Upper lobe of left lung (tissue), 6 donors: ENCODE results near the gene GDAP1L1. TPM values are rescaled to one million over a fixed set of nuclear protein-coding genes. Genes with fewer than 3 reads are reported as not detected.

Experiments used
- ATAC-seq, 2 donors: fragments of 200-7000 bp; cut with Tn5 transposase; one replicate each; pipeline ENCODE4 v1.9.1; 2022; ENCODE audit warnings: mild to moderate bottlenecking in 2 of 2, moderate library complexity in 2 of 2; ENCODE audit not compliant: low FRiP score in 2 of 2
- DNase-seq, 2 donors: peaks; one replicate each; pipeline ENCODE4 v3.0.0-alpha.2; 2019 to 2020
- H3K27ac ChIP-seq, 4 donors: fragments of 200-600 bp; sonication (generic); one replicate each; pipeline ENCODE4 v1.5.1; 2016 to 2019
- H3K27me3 ChIP-seq, 4 donors: fragments of 200-600 bp; sonication (generic); one replicate each; pipeline ENCODE4 v1.5.1; 2017 to 2019
- H3K36me3 ChIP-seq, 4 donors: fragments of 200-600 bp; sonication (generic); one replicate each; pipeline ENCODE4 v1.5.1; 2016 to 2019
- H3K4me1 ChIP-seq, 4 donors: fragments of 200-600 bp; sonication (generic); one replicate each; pipeline ENCODE4 v1.5.1; 2018 to 2019
- H3K4me3 ChIP-seq, 4 donors: fragments of 200-600 bp; sonication (generic); one replicate each; pipeline ENCODE4 v1.5.1; 2017 to 2019; ENCODE audit warnings: mild to moderate bottlenecking in 2 of 4, moderate library complexity in 1 of 4
- H3K9me3 ChIP-seq, 4 donors: fragments of 200-600 bp; sonication (generic); one replicate each; pipeline ENCODE4 v1.5.1; 2018 to 2019
- EP300 ChIP-seq, 4 donors: sonication (generic); formaldehyde crosslinking; IDR thresholded peaks; one replicate each; pipeline ENCODE4 v1.5.1; 2017; ENCODE audit warnings: antibody characterized with exemption in 4 of 4, control low read depth in 2 of 4
- POLR2A ChIP-seq, 4 donors: fragments of 450-650 bp; IDR thresholded peaks; one replicate each; pipeline ENCODE4 v1.5.1; 2016 to 2017; ENCODE audit warnings: antibody characterized with exemption in 4 of 4, mild to moderate bottlenecking in 2 of 4
- POLR2AphosphoS5 ChIP-seq, 2 donors: sonication (generic); formaldehyde crosslinking; IDR thresholded peaks; one replicate each; pipeline ENCODE4 v1.5.1; 2017; ENCODE audit warnings: antibody characterized with exemption in 2 of 2
- WGBS, 2 donors: methylation state at CpG; one replicate each; pipeline ENCODE4 v1.1.5; 2017 to 2018; 5-methylcytosine and 5-hydroxymethylcytosine counted together
- total RNA-seq, 6 donors: library from RNA; depleted of rRNA in 4 of 6; stranded (reverse); fragments of >200 nt in 4 of 6; gene quantifications; one replicate each; pipeline versions ENCODE4 v1.1.0 to v1.2.1, GENCODE V29; 2016 to 2021
- TF ChIP-seq, protein P1 (sequence below), 6 experiments: fragments of 450-650 bp in 4 of 6; fragments of 200-600 bp in 2 of 6; sonication (generic) in 2 of 6; IDR thresholded peaks; one replicate each; pipeline ENCODE4 v1.5.1; 2016 to 2019; ENCODE audit warnings: antibody characterized with exemption in 6 of 6
- donor health status: DM: no; HTN: no; CAD: no; lungs with moderate emphysema.
- donor health status: DM: no; HTN: yes; CAD: no; lungs with severe emphysema.

GDAP1L1 gene
- total RNA-seq, 6 donors from 2014 or later: not detected

DNA sequence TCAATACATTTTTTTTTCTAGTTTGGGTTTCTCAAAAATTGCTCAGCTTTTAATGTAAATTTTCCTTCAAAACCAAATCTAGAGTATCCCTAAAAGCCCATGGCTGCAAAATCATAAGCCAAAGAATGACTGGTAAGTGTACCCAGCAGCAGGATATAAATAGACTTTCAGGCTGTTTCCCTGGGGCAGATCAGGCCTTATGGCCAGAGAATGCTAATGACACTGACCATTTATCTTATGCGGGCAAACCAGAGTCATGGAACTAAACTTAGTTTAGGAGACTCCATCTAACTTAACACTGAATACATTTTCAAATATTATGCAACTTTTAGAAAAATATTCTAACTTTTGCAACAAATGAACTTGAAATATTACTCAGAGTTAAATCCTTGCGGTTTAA lies 43.9 kb upstream of the GDAP1L1 start:
- ATAC-seq: no peak
- DNase-seq: no peak
- no peak overlapping the region for H3K27ac ChIP-seq
- 62 to 99% methylated on average over 2 of the region's 2 CpGs for whole genome bisulfite sequencing, 2 donors
- no peak overlapping the region for H3K4me3 ChIP-seq
- H3K27me3 ChIP-seq: no peaks in the 10 kb centered on the region
- peaks cover 25 to 36% (median 30%) of the 10 kb centered on the region in 4 donors for H3K4me1 ChIP-seq
- TF ChIP-seq, protein P1, sequence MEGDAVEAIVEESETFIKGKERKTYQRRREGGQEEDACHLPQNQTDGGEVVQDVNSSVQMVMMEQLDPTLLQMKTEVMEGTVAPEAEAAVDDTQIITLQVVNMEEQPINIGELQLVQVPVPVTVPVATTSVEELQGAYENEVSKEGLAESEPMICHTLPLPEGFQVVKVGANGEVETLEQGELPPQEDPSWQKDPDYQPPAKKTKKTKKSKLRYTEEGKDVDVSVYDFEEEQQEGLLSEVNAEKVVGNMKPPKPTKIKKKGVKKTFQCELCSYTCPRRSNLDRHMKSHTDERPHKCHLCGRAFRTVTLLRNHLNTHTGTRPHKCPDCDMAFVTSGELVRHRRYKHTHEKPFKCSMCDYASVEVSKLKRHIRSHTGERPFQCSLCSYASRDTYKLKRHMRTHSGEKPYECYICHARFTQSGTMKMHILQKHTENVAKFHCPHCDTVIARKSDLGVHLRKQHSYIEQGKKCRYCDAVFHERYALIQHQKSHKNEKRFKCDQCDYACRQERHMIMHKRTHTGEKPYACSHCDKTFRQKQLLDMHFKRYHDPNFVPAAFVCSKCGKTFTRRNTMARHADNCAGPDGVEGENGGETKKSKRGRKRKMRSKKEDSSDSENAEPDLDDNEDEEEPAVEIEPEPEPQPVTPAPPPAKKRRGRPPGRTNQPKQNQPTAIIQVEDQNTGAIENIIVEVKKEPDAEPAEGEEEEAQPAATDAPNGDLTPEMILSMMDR (IDR thresholded peaks at IDR 0.05): no peak
- no peak for TF ChIP-seq POLR2A (IDR thresholded peaks at IDR 0.05)
- peaks cover 22 to 72% (median 37%) of the 10 kb centered on the region in 4 donors for H3K36me3 ChIP-seq
- H3K9me3 ChIP-seq: no peaks in the 10 kb centered on the region

DNA sequence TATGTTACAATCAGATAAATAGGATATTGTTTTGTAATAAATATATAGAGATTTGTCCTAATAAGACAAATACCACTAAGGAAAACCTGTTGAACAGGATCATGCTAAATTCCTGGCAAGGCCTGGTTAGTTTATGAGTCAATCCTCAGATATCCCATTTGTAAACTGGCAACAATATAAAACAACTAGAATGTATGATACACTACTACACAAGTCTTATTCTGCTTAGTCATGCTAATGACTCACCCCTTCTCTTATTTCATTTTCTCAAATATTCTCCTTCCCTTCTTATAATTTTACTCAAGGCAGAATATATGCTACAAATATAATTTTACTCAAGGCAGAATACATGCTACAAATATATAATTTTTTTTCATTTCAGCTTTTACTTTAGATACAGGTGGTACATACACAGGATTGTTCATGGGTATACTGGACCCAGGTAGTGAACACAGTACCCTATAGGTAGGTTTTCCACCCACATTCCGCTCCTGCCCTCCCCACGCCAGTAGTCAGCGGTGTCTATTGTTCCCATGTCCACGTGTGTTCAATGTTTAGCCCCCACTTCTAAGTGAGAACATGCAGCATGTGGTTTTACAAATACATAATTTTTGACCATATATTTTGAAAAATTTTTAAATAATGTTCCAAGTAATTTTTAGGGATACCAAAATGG lies 42.8 kb upstream of the GDAP1L1 start:
- H3K4me1 ChIP-seq: peaks cover 36 to 47% (median 41%) of the 10 kb centered on the region in 4 donors

GRCh38 chr20:44204832-44205215 lies 42.3 kb upstream of the GDAP1L1 start:
- peaks cover 12 to 56% (median 22%) of the 10 kb centered on the region in 4 donors for H3K36me3 ChIP-seq
- H3K4me1 ChIP-seq: peaks cover 42 to 50% (median 46%) of the 10 kb centered on the region in 4 donors
- H3K9me3 ChIP-seq: no peaks in the 10 kb centered on the region
- TF ChIP-seq EP300 (IDR thresholded peaks at IDR 0.05) (no peak), POLR2AphosphoS5 (IDR thresholded peaks at IDR 0.05) (no peak), POLR2A (IDR thresholded peaks at IDR 0.05) (no peak)
- TF ChIP-seq, protein P1 (IDR thresholded peaks at IDR 0.05): no peak
- peak overlapping the region in 2 of 4 donors; percentile 64 to 65 for H3K27ac ChIP-seq
- no peak overlapping the region for H3K4me3 ChIP-seq
- no peaks in the 10 kb centered on the region for H3K27me3 ChIP-seq
- WGBS, 2 donors: 92 to 94% methylated on average over 10 of the region's 10 CpGs
- DNase-seq (no peak), ATAC-seq (no peak)

More for the DNA sequence above, 42.8 kb upstream of the GDAP1L1 start:
- TF ChIP-seq POLR2AphosphoS5 (IDR thresholded peaks at IDR 0.05) (peak in 1 of 2 donors; percentile 49), EP300 (IDR thresholded peaks at IDR 0.05) (peak in 1 of 4 donors; percentile 23), POLR2A (IDR thresholded peaks at IDR 0.05) (no peak)
- TF ChIP-seq, protein P1 (IDR thresholded peaks at IDR 0.05): no peak
- Histone ChIP-seq H3K36me3 (peaks cover 17 to 61% (median 28%) of the 10 kb centered on the region in 4 donors), H3K4me3 (no peak overlapping the region), H3K27ac (peak overlapping the region in 2 of 4 donors; percentile 64 to 65), H3K9me3 (no peaks in the 10 kb centered on the region), H3K27me3 (no peaks in the 10 kb centered on the region)
- ATAC-seq: peak; percentile 78 to 87
- 91 to 94% methylated on average over 4 of the region's 4 CpGs for WGBS, 2 donors
- no peak for DNase-seq

DNA sequence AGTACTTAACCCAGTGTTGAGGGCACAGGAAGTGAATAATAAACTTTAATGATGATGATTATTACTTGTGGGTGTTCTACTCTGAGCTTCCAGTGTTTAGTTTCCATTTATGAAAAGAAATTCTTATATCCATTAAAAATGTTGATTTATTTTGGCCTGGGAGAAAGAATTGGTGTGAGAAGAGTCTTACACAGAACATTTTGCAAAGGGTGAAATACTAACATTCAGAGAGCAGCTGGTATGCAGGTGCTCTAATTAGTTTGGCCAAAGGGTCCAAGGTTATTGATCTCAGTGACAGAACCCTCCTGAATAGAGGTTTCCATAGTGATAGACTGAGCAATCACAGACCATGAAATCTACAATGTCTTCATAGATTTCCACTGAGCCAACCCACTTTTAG lies 41.0 kb upstream of the GDAP1L1 start:
- Histone ChIP-seq H3K27me3 (no peaks in the 10 kb centered on the region), H3K4me3 (no peak overlapping the region), H3K4me1 (peaks cover 40 to 47% (median 45%) of the 10 kb centered on the region in 4 donors), H3K9me3 (no peaks in the 10 kb centered on the region), H3K27ac (no peak overlapping the region), H3K36me3 (peaks cover 5 to 43% (median 11%) of the 10 kb centered on the region in 4 donors)
- no peak for TF ChIP-seq POLR2A (IDR thresholded peaks at IDR 0.05)
- no peak for TF ChIP-seq EP300 (IDR thresholded peaks at IDR 0.05)
- TF ChIP-seq, protein P1 (IDR thresholded peaks at IDR 0.05): no peak
- TF ChIP-seq POLR2AphosphoS5 (IDR thresholded peaks at IDR 0.05): no peak
- ATAC-seq (no peak), DNase-seq (no peak)
